Measurements from ENCODE around the gene ZNRF3. TPM values are rescaled to one million over a fixed set of nuclear protein-coding genes. Genes with fewer than 3 reads are reported as not detected.

Gene ZNRF3
- total and polyA plus RNA-seq, 2 donors (not counting 1 experiment from before 2014, with no cell fraction given): 0.21 to 0.71 TPM

- ATAC-seq (ENCODE audit: low read depth) (no peak), DNase-seq (no peak)
- H4K20me1 ChIP-seq (ENCODE audit: control insufficient read depth, insufficient read depth, low read length, poor library complexity, severe bottlenecking): no peaks in the 10 kb centered on the region
- Mint-ChIP-seq H3K4me3 (no peak overlapping the region), H3K27me3 (peaks cover 11% of the 10 kb centered on the region), H3K27ac (no peak overlapping the region), H3K4me1 (no peaks in the 10 kb centered on the region), H3K9me3 (ENCODE audit: insufficient read depth) (no peaks in the 10 kb centered on the region)
- H2AFZ ChIP-seq (ENCODE audit: insufficient read depth, low read depth, low read length, poor library complexity, severe bottlenecking): no peak overlapping the region
- H3K9me3 ChIP-seq (ENCODE audit: control extremely low read depth in 1 of 3, control insufficient read depth in 2 of 3, insufficient read depth in 1 of 3, low read length in 2 of 3): no peaks in the 10 kb centered on the region
- intact Hi-C loops (cut with micrococcal nuclease): no loop called here
- ChIA-PET POLR2A (no interaction called here), CTCF (interaction anchor here (0.7 kb wide), 1 partner anchor 721 kb away, joined by 5 read pairs; no protein-coding TSS in a partner anchor)
- H3K4me1 ChIP-seq (ENCODE audit: control insufficient read depth in 2 of 2, insufficient read depth in 2 of 2, low read length in 2 of 2): no peaks in the 10 kb centered on the region
- H3K79me2 ChIP-seq (ENCODE audit: control insufficient read depth, insufficient read depth, low read length): no peaks in the 10 kb centered on the region
- peaks cover 0 to 6% (median 0%) of the 10 kb centered on the region in 4 experiments for H3K27me3 ChIP-seq (replicated peaks in 1 of 4; ENCODE audit: control extremely low read depth in 1 of 4, control insufficient read depth in 3 of 4, insufficient read depth in 4 of 4, low read length in 3 of 4)
- H3K36me3 ChIP-seq (replicated peaks in 1 of 2; ENCODE audit: control extremely low read depth in 1 of 2, control insufficient read depth in 1 of 2, extremely low read depth in 1 of 2, insufficient read depth in 2 of 2, low read length in 1 of 2): no peaks in the 10 kb centered on the region
- no peak overlapping the region for H3K4me2 ChIP-seq (replicated peaks; ENCODE audit: low read depth, low read length, poor library complexity, severe bottlenecking)
- 75% methylated on average over 5 of the region's 6 CpGs for WGBS (ENCODE audit: insufficient coverage)
- H3K4me3 ChIP-seq (ENCODE audit: control extremely low read depth in 1 of 5, extremely low read depth in 1 of 5, insufficient read depth in 1 of 5, low read depth in 2 of 5, low read length in 4 of 5): no peak overlapping the region
- TF ChIP-seq EZH2 (IDR thresholded peaks at IDR 0.05; ENCODE audit: borderline replicate concordance, insufficient read depth, low read depth, low read length, poor library complexity, severe bottlenecking): no peak
- TF ChIP-seq, protein P1, sequence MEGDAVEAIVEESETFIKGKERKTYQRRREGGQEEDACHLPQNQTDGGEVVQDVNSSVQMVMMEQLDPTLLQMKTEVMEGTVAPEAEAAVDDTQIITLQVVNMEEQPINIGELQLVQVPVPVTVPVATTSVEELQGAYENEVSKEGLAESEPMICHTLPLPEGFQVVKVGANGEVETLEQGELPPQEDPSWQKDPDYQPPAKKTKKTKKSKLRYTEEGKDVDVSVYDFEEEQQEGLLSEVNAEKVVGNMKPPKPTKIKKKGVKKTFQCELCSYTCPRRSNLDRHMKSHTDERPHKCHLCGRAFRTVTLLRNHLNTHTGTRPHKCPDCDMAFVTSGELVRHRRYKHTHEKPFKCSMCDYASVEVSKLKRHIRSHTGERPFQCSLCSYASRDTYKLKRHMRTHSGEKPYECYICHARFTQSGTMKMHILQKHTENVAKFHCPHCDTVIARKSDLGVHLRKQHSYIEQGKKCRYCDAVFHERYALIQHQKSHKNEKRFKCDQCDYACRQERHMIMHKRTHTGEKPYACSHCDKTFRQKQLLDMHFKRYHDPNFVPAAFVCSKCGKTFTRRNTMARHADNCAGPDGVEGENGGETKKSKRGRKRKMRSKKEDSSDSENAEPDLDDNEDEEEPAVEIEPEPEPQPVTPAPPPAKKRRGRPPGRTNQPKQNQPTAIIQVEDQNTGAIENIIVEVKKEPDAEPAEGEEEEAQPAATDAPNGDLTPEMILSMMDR (IDR thresholded peaks at IDR 0.05): no peak
- no peak overlapping the region for H3K9ac ChIP-seq (ENCODE audit: low read length)
- no peak overlapping the region for H3K27ac ChIP-seq (ENCODE audit: low read length in 2 of 2)
These were observed 30.8 kb downstream of the ZNRF3 start for GRCh38 chr22:28914201-28914600.

DNA sequence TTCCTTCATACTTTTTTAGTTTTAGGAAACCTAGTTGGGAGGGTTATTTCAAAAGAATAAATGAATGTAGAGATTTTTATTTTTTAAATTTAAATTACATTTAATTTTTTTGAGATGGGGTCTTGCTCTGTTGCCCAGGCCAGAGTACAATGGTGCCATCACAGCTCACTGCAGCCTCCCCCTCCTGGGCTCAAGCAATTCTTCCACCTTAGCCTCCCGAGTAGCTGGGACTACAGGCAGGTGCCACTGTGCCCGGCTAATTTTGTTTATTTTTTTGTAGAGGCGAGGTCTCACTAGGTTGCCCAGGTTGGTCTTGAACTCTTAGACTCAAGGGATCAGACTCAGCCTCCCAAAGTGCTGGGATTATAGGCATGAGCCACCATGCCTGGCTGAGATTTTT, 32.6 kb downstream of the ZNRF3 start:
- POLR2A ChIA-PET: no interaction called here
- Mint-ChIP-seq H3K4me3 (no peak overlapping the region), H3K27ac (no peak overlapping the region), H3K9me3 (ENCODE audit: insufficient read depth) (no peaks in the 10 kb centered on the region), H3K27me3 (peaks cover 9% of the 10 kb centered on the region), H3K4me1 (no peaks in the 10 kb centered on the region)
- CTCF ChIA-PET: no interaction called here
- WGBS (ENCODE audit: insufficient coverage): 67% methylated on average over 1 of the region's 3 CpGs
- H2AFZ ChIP-seq (ENCODE audit: insufficient read depth, low read depth, low read length, poor library complexity, severe bottlenecking): no peak overlapping the region
- no peaks in the 10 kb centered on the region for H3K4me1 ChIP-seq (ENCODE audit: control insufficient read depth in 2 of 2, insufficient read depth in 2 of 2, low read length in 2 of 2)
- no peak overlapping the region for H3K4me2 ChIP-seq (replicated peaks; ENCODE audit: low read depth, low read length, poor library complexity, severe bottlenecking)
- H3K27me3 ChIP-seq (replicated peaks in 1 of 4; ENCODE audit: control extremely low read depth in 1 of 4, control insufficient read depth in 3 of 4, insufficient read depth in 4 of 4, low read length in 3 of 4): peaks cover 0 to 1% (median 0%) of the 10 kb centered on the region in 4 experiments
- no peaks in the 10 kb centered on the region for H3K36me3 ChIP-seq (replicated peaks in 1 of 2; ENCODE audit: control extremely low read depth in 1 of 2, control insufficient read depth in 1 of 2, extremely low read depth in 1 of 2, insufficient read depth in 2 of 2, low read length in 1 of 2)
- H3K4me3 ChIP-seq (ENCODE audit: control extremely low read depth in 1 of 5, extremely low read depth in 1 of 5, insufficient read depth in 1 of 5, low read depth in 2 of 5, low read length in 4 of 5): no peak overlapping the region
- DNase-seq: no peak
- H3K27ac ChIP-seq (ENCODE audit: low read length in 2 of 2): no peak overlapping the region
- TF ChIP-seq EZH2 (IDR thresholded peaks at IDR 0.05; ENCODE audit: borderline replicate concordance, insufficient read depth, low read depth, low read length, poor library complexity, severe bottlenecking): no peak
- TF ChIP-seq, protein P1 (IDR thresholded peaks at IDR 0.05): no peak
- no peaks in the 10 kb centered on the region for H3K9me3 ChIP-seq (ENCODE audit: control extremely low read depth in 1 of 3, control insufficient read depth in 2 of 3, insufficient read depth in 1 of 3, low read length in 2 of 3)
- H4K20me1 ChIP-seq (ENCODE audit: control insufficient read depth, insufficient read depth, low read length, poor library complexity, severe bottlenecking): no peaks in the 10 kb centered on the region
- ATAC-seq (ENCODE audit: low read depth): no peak
- no peaks in the 10 kb centered on the region for H3K79me2 ChIP-seq (ENCODE audit: control insufficient read depth, insufficient read depth, low read length)
- no peak overlapping the region for H3K9ac ChIP-seq (ENCODE audit: low read length)
- intact Hi-C loops (cut with micrococcal nuclease): no loop called here
